PC-9 (cell line): Measurements from ENCODE around the gene KIF26B.

Source experiments
- EZH2 ChIP-seq: fragments of 200-600 bp; sonication (generic); IDR thresholded peaks from 2 replicates; pipeline ENCODE4 v1.8.0; 2017; ENCODE audit warnings: antibody characterized with exemption, low read depth
- TF ChIP-seq, protein P1 (sequence below): fragments of 200-600 bp; sonication (generic); conservative IDR thresholded peaks from 2 replicates; pipeline ENCODE4 v1.6.1; 2017; ENCODE audit warnings: mixed run types, antibody characterized with exemption, mild to moderate bottlenecking, moderate library complexity

DNA sequence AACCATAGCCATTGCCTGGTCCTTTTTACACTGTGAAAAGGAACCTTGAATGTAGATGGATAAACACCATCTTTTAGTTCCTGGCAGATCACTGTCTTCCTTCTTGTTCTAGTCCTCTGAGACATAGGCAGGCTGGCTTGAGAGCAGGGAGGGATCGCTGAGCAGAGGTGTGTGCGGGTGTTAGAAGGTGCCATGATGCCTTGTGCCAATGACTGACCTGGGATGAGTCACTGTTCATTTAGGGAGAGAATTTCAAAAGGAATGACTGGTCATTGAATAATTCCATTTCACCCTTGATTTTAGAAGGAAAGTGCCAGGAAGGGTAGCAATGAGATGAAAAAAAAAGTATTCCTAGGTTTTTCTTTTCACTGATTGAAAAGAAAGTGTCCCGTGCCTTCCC, 383.9 kb downstream of the KIF26B start:
- TF ChIP-seq, protein P1, sequence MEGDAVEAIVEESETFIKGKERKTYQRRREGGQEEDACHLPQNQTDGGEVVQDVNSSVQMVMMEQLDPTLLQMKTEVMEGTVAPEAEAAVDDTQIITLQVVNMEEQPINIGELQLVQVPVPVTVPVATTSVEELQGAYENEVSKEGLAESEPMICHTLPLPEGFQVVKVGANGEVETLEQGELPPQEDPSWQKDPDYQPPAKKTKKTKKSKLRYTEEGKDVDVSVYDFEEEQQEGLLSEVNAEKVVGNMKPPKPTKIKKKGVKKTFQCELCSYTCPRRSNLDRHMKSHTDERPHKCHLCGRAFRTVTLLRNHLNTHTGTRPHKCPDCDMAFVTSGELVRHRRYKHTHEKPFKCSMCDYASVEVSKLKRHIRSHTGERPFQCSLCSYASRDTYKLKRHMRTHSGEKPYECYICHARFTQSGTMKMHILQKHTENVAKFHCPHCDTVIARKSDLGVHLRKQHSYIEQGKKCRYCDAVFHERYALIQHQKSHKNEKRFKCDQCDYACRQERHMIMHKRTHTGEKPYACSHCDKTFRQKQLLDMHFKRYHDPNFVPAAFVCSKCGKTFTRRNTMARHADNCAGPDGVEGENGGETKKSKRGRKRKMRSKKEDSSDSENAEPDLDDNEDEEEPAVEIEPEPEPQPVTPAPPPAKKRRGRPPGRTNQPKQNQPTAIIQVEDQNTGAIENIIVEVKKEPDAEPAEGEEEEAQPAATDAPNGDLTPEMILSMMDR = no peak
- TF ChIP-seq EZH2 = no peak
